ENCODE data around the gene ILDR1.

Gene ILDR1

GRCh38 chr3:121994551-121994950, 27.5 kb downstream of the ILDR1 start:
- peak overlapping the region; percentile 73 for H3K27ac Mint-ChIP-seq
- no peak for TF ChIP-seq CTCF (IDR thresholded peaks at IDR 0.05)
- DNase-seq, result no peak
- no peaks in the 10 kb centered on the region for H3K9me3 Mint-ChIP-seq
- H3K36me3 Mint-ChIP-seq (ENCODE audit: low read depth), result no peaks in the 10 kb centered on the region
- no peak overlapping the region for H3K4me3 Mint-ChIP-seq
- peaks cover 3% of the 10 kb centered on the region for H3K27me3 Mint-ChIP-seq (ENCODE audit: low read depth, poor library complexity)
- H3K4me1 Mint-ChIP-seq, result peaks cover 11% of the 10 kb centered on the region

DNA sequence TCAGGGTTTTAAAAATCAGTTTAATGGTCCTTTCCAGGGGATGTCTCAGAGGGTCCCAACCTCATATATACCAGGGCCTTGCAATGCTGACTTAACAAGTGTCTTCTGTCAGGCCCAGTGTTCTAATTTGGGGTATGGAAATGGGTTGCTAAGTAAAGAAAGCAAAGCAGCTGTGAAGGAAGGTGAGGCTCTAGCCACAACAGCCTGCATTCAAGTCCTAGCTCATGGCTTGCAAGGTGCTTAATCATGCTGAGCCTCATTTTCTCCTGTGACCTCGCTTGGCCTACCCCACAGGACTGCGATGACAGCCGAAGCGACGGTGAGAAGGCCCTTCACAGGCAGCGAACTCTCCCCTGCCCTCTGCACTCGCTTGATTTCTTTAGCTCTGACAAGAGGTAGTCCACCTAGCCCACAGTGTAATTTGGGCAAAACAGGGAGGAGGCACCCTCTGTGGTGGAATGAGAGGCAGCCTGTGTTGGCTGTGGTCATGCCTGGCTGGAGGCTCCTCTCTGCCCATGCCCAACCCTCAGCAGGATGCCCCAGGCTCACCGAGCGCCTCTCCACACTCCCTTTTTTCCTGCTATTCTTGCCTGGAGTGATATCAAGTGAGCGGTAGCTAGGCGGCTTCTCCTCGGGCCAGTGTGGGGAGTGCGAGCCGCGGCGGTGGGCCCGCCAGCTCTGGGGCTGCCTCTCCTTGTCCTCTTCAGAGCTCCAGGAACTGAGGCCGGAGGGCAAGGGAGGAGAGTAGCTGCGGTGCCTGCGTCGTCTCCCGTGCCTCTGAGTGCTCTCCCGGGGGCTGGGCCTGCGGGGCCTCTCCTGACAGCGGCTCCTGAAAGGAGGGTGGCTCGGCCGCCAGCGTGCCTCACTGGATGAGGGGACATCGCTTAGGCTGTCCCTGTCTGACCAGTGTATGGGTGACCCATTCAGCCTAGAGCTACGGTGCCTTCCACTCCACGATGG, 29.2 kb downstream of the ILDR1 start:
- no peak for TF ChIP-seq CTCF (IDR thresholded peaks at IDR 0.05)
- peaks cover under 1% of the 10 kb centered on the region for H3K4me1 Mint-ChIP-seq
- H3K27me3 Mint-ChIP-seq (ENCODE audit: low read depth, poor library complexity), result peaks cover under 1% of the 10 kb centered on the region
- H3K27ac Mint-ChIP-seq, result no peak overlapping the region
- H3K4me3 Mint-ChIP-seq, result no peak overlapping the region
- no peak for DNase-seq
- no peaks in the 10 kb centered on the region for H3K9me3 Mint-ChIP-seq
- no peaks in the 10 kb centered on the region for H3K36me3 Mint-ChIP-seq (ENCODE audit: low read depth)

- H3K27ac Mint-ChIP-seq, result no peak overlapping the region
- DNase-seq, result no peak
- peaks cover 2% of the 10 kb centered on the region for H3K27me3 Mint-ChIP-seq (ENCODE audit: low read depth, poor library complexity)
- no peaks in the 10 kb centered on the region for H3K4me1 Mint-ChIP-seq
- H3K4me3 Mint-ChIP-seq, result no peak overlapping the region
- peaks cover 6% of the 10 kb centered on the region for H3K9me3 Mint-ChIP-seq
- TF ChIP-seq CTCF (IDR thresholded peaks at IDR 0.05), result no peak
- H3K36me3 Mint-ChIP-seq (ENCODE audit: low read depth), result no peaks in the 10 kb centered on the region
These were observed 32.1 kb downstream of the ILDR1 start for GRCh38 chr3:121989943-121990342.

- no peak overlapping the region for H3K27ac Mint-ChIP-seq
- no peak for TF ChIP-seq CTCF (IDR thresholded peaks at IDR 0.05)
- peaks cover 2% of the 10 kb centered on the region for H3K27me3 Mint-ChIP-seq (ENCODE audit: low read depth, poor library complexity)
- H3K9me3 Mint-ChIP-seq, result peaks cover 24% of the 10 kb centered on the region
- H3K4me3 Mint-ChIP-seq, result no peak overlapping the region
- no peak for DNase-seq
- H3K4me1 Mint-ChIP-seq, result no peaks in the 10 kb centered on the region
- no peaks in the 10 kb centered on the region for H3K36me3 Mint-ChIP-seq (ENCODE audit: low read depth)
These were observed 33.9 kb downstream of the ILDR1 start for GRCh38 chr3:121988146-121988545.

GRCh38 chr3:121985846-121986245, 36.2 kb downstream of the ILDR1 start:
- Mint-ChIP-seq H3K27ac (no peak overlapping the region), H3K27me3 (ENCODE audit: low read depth, poor library complexity) (peaks cover 2% of the 10 kb centered on the region), H3K36me3 (ENCODE audit: low read depth) (no peaks in the 10 kb centered on the region), H3K4me3 (no peak overlapping the region), H3K4me1 (no peaks in the 10 kb centered on the region), H3K9me3 (peaks cover 31% of the 10 kb centered on the region)
- TF ChIP-seq CTCF (IDR thresholded peaks at IDR 0.05), result no peak
- no peak for DNase-seq

- no peak for TF ChIP-seq CTCF (IDR thresholded peaks at IDR 0.05)
- no peaks in the 10 kb centered on the region for H3K4me1 Mint-ChIP-seq
- no peak for DNase-seq
- no peaks in the 10 kb centered on the region for H3K27me3 Mint-ChIP-seq (ENCODE audit: low read depth, poor library complexity)
- H3K27ac Mint-ChIP-seq, result no peak overlapping the region
- no peaks in the 10 kb centered on the region for H3K36me3 Mint-ChIP-seq (ENCODE audit: low read depth)
- H3K9me3 Mint-ChIP-seq, result peaks cover 40% of the 10 kb centered on the region
- no peak overlapping the region for H3K4me3 Mint-ChIP-seq
These were observed 40.6 kb downstream of the ILDR1 start for GRCh38 chr3:121981473-121981872.
